ENCODE data around the gene TREML4.

GRCh38 chr6:41278699-41279405, 50.7 kb downstream of the TREML4 start:
- TF ChIP-seq HMG20B (CRISPR knock-in tag; IDR thresholded peaks at IDR 0.05): no peak
- TF ChIP-seq MAFF (IDR thresholded peaks at IDR 0.05; ENCODE audit: low read length): no peak
- no peak for TF ChIP-seq TCF7L2 (IDR thresholded peaks at IDR 0.05; ENCODE audit: low read depth, low read length)
- TF ChIP-seq ZSCAN29 (IDR thresholded peaks at IDR 0.05): no peak
- TF ChIP-seq NKRF (IDR thresholded peaks at IDR 0.05; ENCODE audit: borderline replicate concordance): 0 out of 2 replicates have a peak, but pooled peaks have one; percentile 19
- TF ChIP-seq POLR2AphosphoS5 (IDR thresholded peaks at IDR 0.05; ENCODE audit: control insufficient read depth, insufficient read depth, low read depth, low read length): peak; percentile 84
- TF ChIP-seq SIN3A (IDR thresholded peaks at IDR 0.05; ENCODE audit: borderline replicate concordance in 2 of 2, control insufficient read depth in 1 of 2, low read depth in 2 of 2, low read length in 2 of 2): no peak
- TF ChIP-seq EZH2 (IDR thresholded peaks at IDR 0.05; ENCODE audit: borderline replicate concordance, low read depth, low read length): no peak
- peak; percentile 97 for TF ChIP-seq TFAP4 (CRISPR knock-in tag; IDR thresholded peaks at IDR 0.05; ENCODE audit: borderline replicate concordance)
- peak; percentile 55 for TF ChIP-seq DEAF1 (CRISPR knock-in tag; IDR thresholded peaks at IDR 0.05)
- TF ChIP-seq ZNF766 (CRISPR knock-in tag; conservative IDR thresholded peaks at IDR 0.05): 0 out of 2 replicates have a peak, but pooled peaks have one; percentile 77
